Brain microvascular endothelial cell (primary cell): ENCODE results near the gene EXOSC7.
"Not testable (repeated sequence)": the region's sequence is repeated elsewhere in the genome, so short reads cannot be mapped to it uniquely, and the experiment has no call there.

Source experiments
- DNase-seq: peaks from one replicate; pipeline ENCODE4 v3.0.0-alpha.2; 2020
- H3K27ac ChIP-seq: fragments of 250-450 bp; sonication (Bioruptor Pico); 2 replicates; pipeline ENCODE4 v1.5.1; 2020; ENCODE audit warnings: mild to moderate bottlenecking, moderate library complexity
- H3K27me3 ChIP-seq: fragments of 250-450 bp; sonication (Bioruptor Pico); replicated peaks from 2 replicates; pipeline ENCODE4 v1.5.1; 2020; ENCODE audit warnings: mild to moderate bottlenecking
- H3K36me3 ChIP-seq: fragments of 250-450 bp; sonication (Bioruptor Pico); replicated peaks from 2 replicates; pipeline ENCODE4 v1.5.1; 2020; ENCODE audit warnings: mild to moderate bottlenecking
- H3K4me3 ChIP-seq: 2 replicates; pipeline ENCODE4 v1.5.1; 2011; ENCODE audit warnings: low read depth, mild to moderate bottlenecking, control low read depth, low read length, moderate library complexity
- CTCF ChIP-seq: IDR thresholded peaks from 2 replicates; pipeline ENCODE4 v1.5.1; 2011; ENCODE audit warnings: low read depth, mild to moderate bottlenecking, moderate library complexity, low read length, control low read depth, inconsistent platforms; ENCODE audit errors: missing control alignments
- in situ Hi-C: cut with HindIII; loops from 2 replicates; pipeline ENCODE4 v1.10.0; 2017; ENCODE audit warnings: low sequenced_read_pairs, low pct_ligation_motif_present

The EXOSC7 gene

GRCh38 chr3:44948239-44948638 lies 27.8 kb upstream of the EXOSC7 start:
- H3K27me3 ChIP-seq = no peaks in the 10 kb centered on the region
- H3K36me3 ChIP-seq = no peaks in the 10 kb centered on the region
- DNase-seq = no peak
- in situ Hi-C loops = no loop called here
- H3K4me3 ChIP-seq = no peak overlapping the region
- no peak for TF ChIP-seq CTCF
- no peak overlapping the region for H3K27ac ChIP-seq

- H3K36me3 ChIP-seq, H3K4me3 ChIP-seq, H3K27me3 ChIP-seq, H3K27ac ChIP-seq, DNase-seq, in situ Hi-C loops: not testable (repeated sequence)
Observed at GRCh38 chr3:44949770-44950169, 26.3 kb upstream of the EXOSC7 start.

GRCh38 chr3:44950275-44950734 lies 25.7 kb upstream of the EXOSC7 start:
- Histone ChIP-seq H3K36me3 (peaks cover 2% of the 10 kb centered on the region), H3K27me3 (no peaks in the 10 kb centered on the region), H3K27ac (no peak overlapping the region), H3K4me3 (no peak overlapping the region)
- TF ChIP-seq CTCF = no peak
- DNase-seq = no peak
- in situ Hi-C loops = no loop called here

GRCh38 chr3:44952689-44953088 lies 23.4 kb upstream of the EXOSC7 start:
- in situ Hi-C loops = no loop called here
- Histone ChIP-seq H3K4me3 (no peak overlapping the region), H3K27ac (no peak overlapping the region), H3K27me3 (no peaks in the 10 kb centered on the region), H3K36me3 (peaks cover 2% of the 10 kb centered on the region)
- DNase-seq = no peak
- TF ChIP-seq CTCF = no peak

- Histone ChIP-seq H3K27me3 (no peaks in the 10 kb centered on the region), H3K27ac (no peak overlapping the region), H3K4me3 (no peak overlapping the region), H3K36me3 (peaks cover 4% of the 10 kb centered on the region)
- TF ChIP-seq CTCF = no peak
- in situ Hi-C loops = no loop called here
- DNase-seq = no peak
Observed at GRCh38 chr3:44954304-44954703, 21.7 kb upstream of the EXOSC7 start.

DNA sequence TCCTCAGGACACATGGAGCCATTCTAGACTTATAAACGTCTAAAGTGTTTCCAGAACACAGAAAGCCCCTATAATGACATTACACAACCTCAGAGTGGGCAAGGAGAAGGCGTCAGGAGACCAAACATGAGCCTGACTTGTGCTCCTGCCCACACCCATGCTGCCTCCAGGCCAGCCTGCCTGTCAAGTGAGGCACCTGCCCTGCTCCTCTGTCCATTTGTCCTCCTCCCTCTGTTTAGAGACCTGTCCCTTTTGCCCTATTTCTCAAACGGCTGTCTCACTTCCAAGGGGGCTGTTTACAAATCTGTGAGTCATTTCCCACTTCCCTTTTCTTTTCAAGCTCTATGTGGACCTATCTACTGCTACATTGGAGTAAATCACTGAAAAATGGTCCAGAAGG lies 21.1 kb upstream of the EXOSC7 start:
- TF ChIP-seq CTCF = no peak
- Histone ChIP-seq H3K36me3 (peaks cover 4% of the 10 kb centered on the region), H3K4me3 (no peak overlapping the region), H3K27me3 (no peaks in the 10 kb centered on the region), H3K27ac (no peak overlapping the region)
- in situ Hi-C loops = no loop called here
- no peak for DNase-seq

- Histone ChIP-seq H3K27me3 (no peaks in the 10 kb centered on the region), H3K27ac (no peak overlapping the region), H3K4me3 (no peak overlapping the region), H3K36me3 (peaks cover 4% of the 10 kb centered on the region)
- no peak for TF ChIP-seq CTCF
- DNase-seq = no peak
- in situ Hi-C loops = no loop called here
Observed at GRCh38 chr3:44955917-44956316, 20.1 kb upstream of the EXOSC7 start.
